GM15510 (cell line): ENCODE results near the gene USP11.

ENCODE experiments used
- POLR2A ChIP-seq: IDR thresholded peaks from 3 replicates; pipeline ENCODE4 v1.6.1; 2011; ENCODE audit warnings: borderline replicate concordance; ENCODE audit not compliant: insufficient read length; ENCODE audit errors: extremely low read depth

Gene USP11

GRCh38 chrX:47198026-47198686, 34.7 kb upstream of the USP11 start:
- no peak for TF ChIP-seq POLR2A

- no peak for TF ChIP-seq POLR2A
Measured at GRCh38 chrX:47198687-47199080, 34.1 kb upstream of the USP11 start.

- TF ChIP-seq POLR2A = no peak
Measured at GRCh38 chrX:47199286-47199685, 33.5 kb upstream of the USP11 start.

- TF ChIP-seq POLR2A = no peak
Measured at GRCh38 chrX:47200385-47201150, 32.2 kb upstream of the USP11 start.

- no peak for TF ChIP-seq POLR2A
Measured at GRCh38 chrX:47201345-47201944, 31.4 kb upstream of the USP11 start.

- TF ChIP-seq POLR2A = no peak
Measured at GRCh38 chrX:47202316-47202715, 30.5 kb upstream of the USP11 start.

- TF ChIP-seq POLR2A = no peak
Measured at GRCh38 chrX:47202877-47203276, 29.9 kb upstream of the USP11 start.

GRCh38 chrX:47204970-47205369, 27.8 kb upstream of the USP11 start:
- no peak for TF ChIP-seq POLR2A

- TF ChIP-seq POLR2A = no peak
Measured at GRCh38 chrX:47206316-47206715, 26.5 kb upstream of the USP11 start.

GRCh38 chrX:47208108-47208507, 24.7 kb upstream of the USP11 start:
- no peak for TF ChIP-seq POLR2A

GRCh38 chrX:47209508-47210238, 23.1 kb upstream of the USP11 start:
- no peak for TF ChIP-seq POLR2A

- no peak for TF ChIP-seq POLR2A
Measured at GRCh38 chrX:47210661-47211425, 22.0 kb upstream of the USP11 start.

GRCh38 chrX:47212381-47213293, 20.2 kb upstream of the USP11 start:
- no peak for TF ChIP-seq POLR2A

GRCh38 chrX:47214435-47215077, 18.3 kb upstream of the USP11 start:
- TF ChIP-seq POLR2A = no peak
